ENCODE results near the gene RAB34.
"Not testable (repeated sequence)": the region's sequence is repeated elsewhere in the genome, so short reads cannot be mapped to it uniquely, and the experiment has no call there.

RAB34 gene

DNA sequence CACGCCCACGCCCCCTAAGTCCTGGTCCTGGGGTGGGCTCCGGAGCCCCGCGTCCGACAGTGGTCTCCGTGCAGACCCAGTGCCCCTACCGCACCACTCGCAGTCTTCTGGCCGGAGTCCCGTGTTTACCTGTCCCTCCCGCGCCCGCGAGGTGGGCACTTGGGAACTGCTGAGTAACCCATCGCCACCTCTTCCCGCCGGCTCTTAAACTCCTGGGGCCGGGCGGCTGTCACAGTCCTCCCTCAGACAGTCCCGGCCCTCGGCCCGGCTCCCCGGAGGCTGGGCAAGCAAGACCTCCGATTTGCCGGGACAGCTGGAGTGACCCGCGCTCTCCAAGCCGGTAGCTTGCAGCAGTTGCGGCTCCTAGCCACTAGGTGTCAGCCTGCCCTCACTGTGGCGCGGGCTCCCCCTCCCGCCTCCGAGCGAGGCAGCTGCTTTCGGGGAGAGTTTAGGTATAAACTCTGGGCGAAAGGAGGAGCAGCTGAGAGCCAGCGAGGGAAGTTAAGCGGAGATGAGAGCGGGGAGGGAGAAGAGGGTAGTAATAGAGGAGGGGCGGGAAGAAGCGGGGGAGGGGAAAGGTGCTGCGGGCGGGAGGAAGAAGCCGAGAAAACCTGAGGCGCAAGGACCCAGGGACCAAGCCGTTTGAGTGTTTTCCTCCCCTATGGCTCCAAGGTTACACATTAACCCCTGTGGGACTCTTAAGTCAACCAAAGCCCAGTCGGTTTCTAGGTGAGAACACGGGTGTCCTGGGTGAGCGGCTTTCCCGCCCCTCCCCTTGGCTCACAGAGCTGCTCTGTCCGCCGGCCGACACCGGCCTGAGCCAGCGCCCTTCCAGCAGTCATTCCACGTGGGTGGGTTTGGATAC lies 9.2 kb upstream of the RAB34 start:
- peak; percentile 94 for DNase-seq

DNA sequence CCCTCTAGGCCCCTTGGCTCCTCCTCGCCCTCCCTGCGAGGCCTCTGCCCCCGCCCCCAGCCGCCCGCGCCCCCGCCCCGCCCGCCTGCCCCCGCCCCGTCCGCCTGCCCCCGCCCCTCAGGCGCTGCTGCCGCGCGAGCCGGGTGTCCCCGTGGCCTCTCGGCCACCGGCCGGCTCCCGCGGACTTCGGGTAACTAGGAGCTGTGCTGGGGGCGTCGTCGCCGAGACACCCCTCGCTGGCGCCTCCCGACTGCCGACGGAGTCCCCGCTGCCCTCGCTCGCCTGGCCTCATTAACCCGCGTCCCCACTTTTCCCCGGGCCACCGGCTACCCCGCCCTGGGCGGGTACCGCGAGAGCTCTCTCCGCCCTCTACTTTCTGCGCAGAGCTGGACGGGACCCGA lies 8.6 kb upstream of the RAB34 start, which contains the start of gene TLCD1:
Gene TLCD1, minus strand, starts transcription at position 8 of the 401 bp plus-strand sequence. CDS start 136 bp downstream, outside the sequence.
- DNase-seq: peak; percentile 56

DNA sequence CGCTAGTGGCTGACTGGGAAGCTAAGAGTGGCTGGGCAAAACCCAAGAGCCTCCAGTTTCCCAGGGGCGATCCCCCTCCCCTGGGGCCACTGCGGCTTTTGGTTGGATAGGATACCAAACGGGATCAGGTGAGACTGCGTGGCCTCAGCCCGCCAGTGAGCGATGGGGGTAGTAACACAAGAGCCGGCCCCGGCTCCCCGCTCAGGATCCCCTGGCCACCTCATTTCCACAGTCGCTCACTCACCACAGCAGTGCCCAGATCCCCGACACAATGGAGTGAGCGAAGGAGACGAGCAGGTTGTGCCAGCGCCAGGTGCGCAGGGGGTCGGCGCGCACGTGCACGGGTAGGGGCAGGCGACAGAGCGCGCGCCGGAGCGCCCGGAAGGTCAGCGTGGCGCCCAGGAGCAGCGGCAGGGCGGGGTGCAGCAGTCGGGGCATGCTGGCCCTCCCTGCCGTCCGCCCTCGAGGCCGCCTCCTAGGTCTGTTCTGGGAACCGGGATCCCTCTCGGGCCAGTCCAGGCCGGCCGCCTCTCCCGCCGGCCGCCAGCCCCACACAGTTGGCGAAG lies 8.1 kb upstream of the RAB34 start:
- peak; percentile 63 for DNase-seq

DNA sequence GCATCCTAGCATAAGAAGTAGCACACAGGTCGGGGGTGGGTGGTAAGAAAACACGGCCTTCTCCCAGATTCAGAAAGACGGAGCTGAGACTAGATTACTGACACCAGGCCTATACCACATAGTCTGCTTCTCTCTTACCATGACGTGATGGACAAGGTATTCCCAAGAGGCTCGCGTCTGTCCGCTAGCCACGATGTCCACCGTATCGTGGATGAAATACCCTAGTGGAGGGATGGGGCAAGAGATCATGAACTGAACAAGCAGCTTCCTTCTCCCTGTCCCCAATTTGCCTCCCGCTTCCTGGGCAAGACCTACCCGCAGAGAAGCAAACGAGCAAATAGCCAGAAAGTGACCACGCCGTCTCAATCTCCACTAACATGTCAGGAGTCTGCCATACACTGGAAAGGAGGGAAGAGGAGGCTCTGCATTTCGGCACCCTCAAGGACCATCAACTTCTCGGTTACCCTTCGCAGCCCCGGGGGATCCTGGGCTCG lies 7.5 kb upstream of the RAB34 start:
- DNase-seq: peak; percentile 41

DNA sequence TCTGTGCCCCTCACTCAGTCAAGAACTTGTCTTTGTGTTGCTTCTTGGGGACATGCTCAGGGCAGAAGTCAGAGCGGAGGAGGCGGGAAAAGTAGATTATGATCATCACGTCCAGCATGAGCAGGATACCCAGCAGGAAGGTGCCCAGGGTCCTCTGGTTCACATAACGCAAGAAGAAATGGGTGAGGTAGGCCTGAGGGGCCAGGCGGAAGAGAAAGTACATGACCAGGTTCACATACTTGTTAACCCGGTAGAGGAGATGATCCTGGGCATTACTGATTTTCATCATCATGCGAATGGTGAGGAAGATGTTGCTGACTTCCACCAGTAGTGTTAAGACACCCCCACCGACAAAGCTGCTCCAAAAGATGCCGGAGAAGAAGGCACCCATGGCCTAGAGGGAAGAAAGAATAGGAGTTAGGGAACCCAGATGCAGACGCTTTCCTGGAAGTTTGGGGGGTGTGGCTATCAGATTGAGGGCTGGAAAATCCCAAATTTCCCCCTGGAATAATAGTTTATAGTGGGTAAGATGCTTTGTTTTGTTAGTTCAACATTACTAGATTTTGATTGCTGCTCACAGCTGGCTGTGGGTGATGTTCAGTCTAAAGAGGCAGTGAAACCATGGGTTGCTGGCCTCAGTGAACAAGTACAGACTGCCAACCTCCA lies 7.0 kb upstream of the RAB34 start:
- no peak for DNase-seq

DNA sequence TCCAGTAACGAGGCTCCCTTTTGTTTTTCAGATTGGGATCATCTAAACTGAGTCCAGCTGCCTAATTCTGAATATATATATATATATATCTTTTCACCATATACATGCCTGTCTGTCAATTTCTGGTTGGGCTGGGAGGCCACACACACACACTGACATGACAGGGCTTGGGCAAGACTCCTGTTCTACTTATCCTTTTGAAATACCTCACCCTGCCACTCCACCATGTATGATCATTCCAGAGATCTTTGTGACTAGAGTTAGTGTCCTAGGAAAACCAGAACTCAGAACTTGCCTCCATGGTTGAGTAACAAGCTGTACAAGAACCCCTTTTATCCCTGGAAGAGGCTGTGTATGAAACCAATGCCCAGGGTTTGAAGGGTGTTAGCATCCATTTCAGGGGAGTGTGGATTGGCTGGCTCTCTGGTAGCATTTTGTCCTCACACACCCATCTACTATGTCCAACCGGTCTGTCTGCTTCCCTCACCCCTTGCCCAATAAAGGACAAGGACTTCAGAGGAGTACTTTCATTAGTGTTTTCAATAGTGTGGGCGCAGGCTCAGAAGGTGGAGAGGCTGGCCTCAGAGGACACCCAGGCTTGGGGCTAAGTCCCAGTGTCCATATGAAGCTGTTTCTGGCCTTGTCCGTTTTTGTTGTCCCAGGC lies 6.3 kb upstream of the RAB34 start:
- DNase-seq: not testable (repeated sequence)

DNA sequence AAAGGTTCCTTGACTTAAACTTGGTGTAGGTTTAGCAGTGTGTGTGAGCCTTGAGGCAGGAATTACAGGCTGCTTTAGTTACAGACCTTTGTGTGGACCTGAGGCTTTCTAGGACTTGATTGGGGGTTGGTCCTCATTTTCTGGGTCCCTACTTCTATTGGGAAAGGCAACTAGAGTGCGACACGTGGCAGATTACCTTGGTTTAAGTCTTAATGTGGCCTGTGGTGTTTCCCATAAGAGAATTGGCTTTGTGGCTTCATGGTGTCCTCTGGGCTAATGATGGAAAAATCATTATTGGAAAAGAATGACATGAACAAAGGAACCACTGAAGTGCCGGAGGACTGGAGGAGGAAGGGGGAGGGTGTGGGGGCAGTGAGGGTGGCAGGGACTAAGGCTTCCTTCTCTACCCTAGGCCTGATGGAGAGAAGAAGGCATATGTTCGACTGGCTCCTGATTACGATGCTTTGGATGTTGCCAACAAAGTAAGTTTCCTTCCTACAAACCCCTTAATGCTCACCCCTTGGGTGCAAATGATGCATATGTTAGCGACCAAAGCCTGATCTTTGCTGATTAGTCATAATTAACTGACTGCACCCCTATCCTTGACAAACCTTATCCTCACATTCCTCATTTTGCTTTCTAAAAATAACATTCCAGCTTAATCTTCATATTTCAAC lies 5.6 kb upstream of the RAB34 start:
- no peak for DNase-seq

GRCh38 chr17:28722417-28723158 lies 4.9 kb upstream of the RAB34 start:
- no peak for DNase-seq

DNA sequence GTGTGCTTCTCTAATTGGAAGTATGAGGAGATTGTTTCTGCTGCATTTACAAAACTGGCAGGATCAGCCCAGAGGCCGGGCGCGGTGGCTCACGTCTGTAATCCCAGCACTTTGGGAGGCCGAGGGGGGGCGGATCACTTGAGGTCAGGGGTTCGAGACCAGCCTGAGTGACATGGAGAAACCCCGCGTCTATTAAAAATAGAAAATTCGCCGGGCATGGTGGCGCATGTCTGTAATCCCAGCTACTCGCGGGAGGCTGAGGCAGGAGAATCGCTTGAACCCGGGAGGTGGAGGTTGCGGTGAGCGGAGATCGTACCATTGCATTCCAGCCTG lies 3.3 kb upstream of the RAB34 start:
- not testable (repeated sequence) for DNase-seq

DNA sequence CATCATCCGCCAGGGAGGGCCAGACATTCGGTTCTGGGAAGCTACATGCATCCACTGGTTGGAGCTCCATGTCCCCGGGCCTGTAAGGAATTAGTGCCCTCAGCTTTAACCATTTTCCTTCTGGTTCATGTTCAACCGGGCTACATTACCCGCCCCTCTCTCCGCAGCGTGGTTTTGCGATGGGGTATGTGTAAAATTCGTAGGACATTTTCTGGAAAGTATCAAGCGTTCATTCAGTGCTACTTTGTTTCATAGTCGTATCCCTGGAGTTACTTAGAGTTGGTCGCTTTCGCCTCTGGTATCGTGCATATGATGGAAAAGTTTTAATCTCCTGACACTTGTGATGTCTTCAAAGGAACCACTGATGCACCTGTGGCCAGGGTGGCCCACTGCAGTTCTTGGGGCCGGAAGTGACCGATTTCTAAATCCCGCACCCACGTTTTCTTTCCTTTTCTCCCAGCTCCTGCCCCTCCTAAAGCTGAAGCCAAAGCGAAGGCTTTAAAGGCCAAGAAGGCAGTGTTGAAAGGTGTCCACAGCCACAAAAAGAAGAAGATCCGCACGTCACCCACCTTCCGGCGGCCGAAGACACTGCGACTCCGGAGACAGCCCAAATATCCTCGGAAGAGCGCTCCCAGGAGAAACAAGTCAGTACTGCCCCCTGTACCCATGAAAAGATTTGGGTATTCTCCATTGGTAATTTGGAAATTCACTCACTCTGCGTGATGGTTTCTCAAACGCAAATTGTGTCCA lies 2.8 kb upstream of the RAB34 start:
- DNase-seq: no peak

DNA sequence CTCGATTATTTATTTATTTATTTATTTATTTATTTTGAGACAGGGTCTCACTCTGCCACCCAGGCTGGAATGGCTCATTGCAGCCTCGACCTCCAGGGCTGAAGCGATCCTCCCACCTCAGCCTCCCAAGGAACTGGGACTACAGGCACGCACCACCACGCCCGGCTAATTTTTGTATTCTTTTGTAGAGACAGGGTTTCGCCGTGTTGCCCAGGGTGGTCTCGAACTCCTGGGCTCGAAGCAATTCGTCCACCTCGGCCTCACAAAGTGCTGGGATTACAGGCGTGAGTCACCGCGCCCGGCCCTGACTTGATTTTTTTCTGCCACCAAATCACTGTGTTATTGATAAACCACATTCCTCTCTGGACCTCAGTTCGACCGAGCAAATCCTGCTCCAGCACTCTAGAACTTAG lies 1.4 kb upstream of the RAB34 start:
- DNase-seq: no peak

DNA sequence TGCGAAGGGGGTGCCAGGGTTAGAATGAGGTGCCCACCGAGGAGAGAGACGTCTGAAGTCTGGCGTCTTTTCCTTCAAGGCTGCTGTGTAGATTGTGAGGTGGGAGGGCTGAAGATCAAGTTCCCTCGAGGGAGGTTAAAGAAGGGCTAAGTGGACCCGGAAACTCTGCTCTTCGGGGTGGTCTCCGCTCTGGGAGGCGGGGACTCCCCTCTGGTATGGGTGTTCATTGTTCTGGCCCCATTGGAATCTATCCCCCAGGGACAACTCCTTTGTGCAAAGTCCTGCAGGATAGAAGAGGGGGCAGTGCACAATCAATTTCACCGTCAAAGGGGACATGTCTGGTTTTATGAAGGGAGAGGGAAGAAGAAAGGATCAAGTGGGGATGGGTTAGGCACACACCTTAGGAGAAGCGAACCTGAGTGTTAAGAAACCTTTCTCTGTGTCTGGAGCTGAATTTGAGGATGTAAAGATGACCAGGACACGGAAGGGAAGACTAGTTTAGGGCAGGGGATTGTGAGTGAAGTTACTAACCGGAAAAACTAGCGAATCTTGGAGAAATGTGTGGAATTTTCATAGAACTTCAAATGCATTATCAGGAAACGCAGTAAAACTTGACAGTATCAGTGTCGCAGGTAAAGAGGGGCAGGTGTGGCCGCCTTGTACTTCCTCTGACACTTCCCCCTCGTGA lies 809 bp upstream of the RAB34 start:
- DNase-seq: no peak

GRCh38 chr17:28716740-28717577 lies 709 bp downstream of the RAB34 start:
- DNase-seq: no peak

- no peak for DNase-seq
Measured at GRCh38 chr17:28715217-28715616, 2.5 kb downstream of the RAB34 start.

DNA sequence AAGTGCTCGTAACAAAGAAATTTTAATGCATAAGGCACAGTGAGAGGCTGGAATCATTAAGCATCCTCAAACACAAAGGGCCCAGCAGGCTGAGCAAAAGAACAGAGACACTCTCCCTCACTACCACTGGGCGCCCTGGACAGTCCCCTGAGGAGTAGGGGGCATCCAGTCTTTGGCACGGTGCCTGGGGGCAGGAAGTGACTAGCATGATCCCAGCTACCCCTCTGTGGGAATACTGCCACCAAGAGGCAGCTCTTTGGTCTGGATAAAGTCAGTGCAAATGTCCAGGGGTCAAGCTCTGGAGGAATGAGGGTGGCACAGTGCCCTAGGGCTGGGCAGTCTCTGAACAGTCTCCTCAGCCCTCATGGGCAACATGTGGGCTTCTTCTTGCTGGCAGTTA lies 3.4 kb downstream of the RAB34 start:
- no peak for DNase-seq

- DNase-seq: no peak
Measured at GRCh38 chr17:28712705-28713415, 4.8 kb downstream of the RAB34 start.

DNA sequence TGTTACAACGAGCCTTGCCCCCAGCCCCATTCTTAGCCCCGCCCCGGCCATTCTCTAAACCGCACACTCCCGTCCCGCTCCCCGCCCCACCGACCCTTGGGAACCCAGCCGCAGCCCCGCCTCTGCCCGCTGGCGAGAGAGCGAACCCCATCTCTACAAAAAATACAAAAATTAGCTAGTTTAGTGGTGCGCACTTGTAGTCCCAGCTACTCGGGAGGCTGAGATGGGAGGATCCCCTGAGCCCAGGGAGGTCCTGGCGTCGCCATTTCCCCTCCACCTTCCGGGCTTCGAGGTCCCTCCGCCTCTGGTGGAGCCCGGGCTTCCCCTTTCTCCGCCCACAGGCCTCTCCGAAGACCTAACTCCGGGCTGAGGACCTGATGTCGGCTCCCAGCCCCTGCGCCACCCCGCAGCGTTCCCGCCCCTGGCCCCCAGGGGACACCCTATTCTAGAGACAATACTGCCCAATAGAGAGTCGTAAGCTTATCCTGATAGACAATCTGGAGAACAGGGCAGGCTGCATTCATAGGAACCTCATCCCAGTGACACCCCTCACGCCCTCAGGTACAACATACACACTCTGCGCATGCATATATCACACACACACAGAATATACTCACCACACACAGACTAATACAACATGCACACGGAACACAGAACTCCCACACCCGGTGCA lies 5.5 kb downstream of the RAB34 start:
- no peak for DNase-seq

DNA sequence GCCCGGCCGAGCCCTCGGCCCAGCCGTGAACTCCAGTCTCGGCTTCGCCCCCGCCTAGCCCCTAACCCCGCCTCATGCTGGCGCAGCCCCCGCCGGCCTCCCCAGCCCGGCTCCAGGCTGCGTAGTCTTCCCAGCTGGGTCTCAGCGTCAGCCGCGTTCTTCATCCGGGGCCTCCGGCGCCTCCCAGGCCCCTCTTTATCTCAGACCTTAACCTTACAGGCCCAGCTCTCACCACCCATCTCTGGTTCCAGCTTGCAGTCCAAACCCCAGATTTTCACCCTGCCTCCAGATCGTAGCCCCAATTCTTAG lies 6.0 kb downstream of the RAB34 start, which contains the start of gene PROCA1:
Gene PROCA1, minus strand, starts transcription at position 166 of the 309 bp plus-strand sequence. CDS start 228 bp downstream, outside the sequence.
- no peak for DNase-seq

Measured in NCI-H1105 treated with DMSO at 0.1 percent for 48 hours (cell line).